HG03039 (cell line): ENCODE measurements around the gene NPAS3.

Experiments
- ATAC-seq: cut with Tn5 transposase; IDR thresholded peaks from one replicate; pipeline ENCODE4 v1.9.1; 2021; ENCODE audit warnings: mild to moderate bottlenecking, moderate library complexity; ENCODE audit not compliant: unreplicated experiment

The NPAS3 gene

GRCh38 chr14:32938719-32939253 lies at the start of gene NPAS3:
Gene NPAS3, plus strand, starts transcription at chr14:32938879.
- no peak for ATAC-seq

GRCh38 chr14:32896979-32897697 lies 41.5 kb upstream of the NPAS3 start:
- ATAC-seq, result no peak

- ATAC-seq, result no peak
Observed at GRCh38 chr14:32897698-32898064, 41.0 kb upstream of the NPAS3 start.

- no peak for ATAC-seq
Observed at GRCh38 chr14:32898876-32899275, 39.8 kb upstream of the NPAS3 start.

GRCh38 chr14:32900547-32900946 lies 38.1 kb upstream of the NPAS3 start:
- ATAC-seq, result no peak

GRCh38 chr14:32905013-32905412 lies 33.7 kb upstream of the NPAS3 start:
- no peak for ATAC-seq

- ATAC-seq, result no peak
Observed at GRCh38 chr14:32906672-32907071, 32.0 kb upstream of the NPAS3 start.

- no peak for ATAC-seq
Observed at GRCh38 chr14:32908196-32909084, 30.2 kb upstream of the NPAS3 start.

GRCh38 chr14:32913725-32914124 lies 25.0 kb upstream of the NPAS3 start:
- ATAC-seq, result no peak

- ATAC-seq, result no peak
Observed at GRCh38 chr14:32914391-32914790, 24.3 kb upstream of the NPAS3 start.

GRCh38 chr14:32920696-32921276 lies 17.9 kb upstream of the NPAS3 start:
- ATAC-seq, result no peak

- ATAC-seq, result no peak
Observed at GRCh38 chr14:32925439-32925838, 13.2 kb upstream of the NPAS3 start.

GRCh38 chr14:32932302-32932913 lies 6.3 kb upstream of the NPAS3 start:
- ATAC-seq, result no peak

- no peak for ATAC-seq
Observed at GRCh38 chr14:32932914-32933628, 5.6 kb upstream of the NPAS3 start.

- ATAC-seq, result no peak
Observed at GRCh38 chr14:32933629-32934072, 5.0 kb upstream of the NPAS3 start.

GRCh38 chr14:32934073-32934880 lies 4.4 kb upstream of the NPAS3 start:
- no peak for ATAC-seq

GRCh38 chr14:32934881-32935633 lies 3.6 kb upstream of the NPAS3 start:
- no peak for ATAC-seq

- ATAC-seq, result no peak
Observed at GRCh38 chr14:32939254-32940065, 781 bp downstream of the NPAS3 start.
